Upper lobe of left lung (tissue), 6 donors: ENCODE data around the gene ZNF365. TPM values are rescaled to one million over a fixed set of nuclear protein-coding genes. Genes with fewer than 3 reads are reported as not detected.
"Not testable (repeated sequence)": the region's sequence is repeated elsewhere in the genome, so short reads cannot be mapped to it uniquely, and the experiment has no call there.

Experiments
- ATAC-seq, 2 donors: fragments of 200-7000 bp; cut with Tn5 transposase; one replicate each; pipeline ENCODE4 v1.9.1; 2022; ENCODE audit warnings: mild to moderate bottlenecking in 2 of 2, moderate library complexity in 2 of 2; ENCODE audit not compliant: low FRiP score in 2 of 2
- DNase-seq, 2 donors: peaks; one replicate each; pipeline ENCODE4 v3.0.0-alpha.2; 2019 to 2020
- H3K27ac ChIP-seq, 4 donors: fragments of 200-600 bp; sonication (generic); one replicate each; pipeline ENCODE4 v1.5.1; 2016 to 2019
- H3K27me3 ChIP-seq, 4 donors: fragments of 200-600 bp; sonication (generic); one replicate each; pipeline ENCODE4 v1.5.1; 2017 to 2019
- H3K36me3 ChIP-seq, 4 donors: fragments of 200-600 bp; sonication (generic); one replicate each; pipeline ENCODE4 v1.5.1; 2016 to 2019
- H3K4me1 ChIP-seq, 4 donors: fragments of 200-600 bp; sonication (generic); one replicate each; pipeline ENCODE4 v1.5.1; 2018 to 2019
- H3K4me3 ChIP-seq, 4 donors: fragments of 200-600 bp; sonication (generic); one replicate each; pipeline ENCODE4 v1.5.1; 2017 to 2019; ENCODE audit warnings: mild to moderate bottlenecking in 2 of 4, moderate library complexity in 1 of 4
- H3K9me3 ChIP-seq, 4 donors: fragments of 200-600 bp; sonication (generic); one replicate each; pipeline ENCODE4 v1.5.1; 2018 to 2019
- EP300 ChIP-seq, 4 donors: sonication (generic); formaldehyde crosslinking; IDR thresholded peaks; one replicate each; pipeline ENCODE4 v1.5.1; 2017; ENCODE audit warnings: antibody characterized with exemption in 4 of 4, control low read depth in 2 of 4
- POLR2A ChIP-seq, 4 donors: fragments of 450-650 bp; IDR thresholded peaks; one replicate each; pipeline ENCODE4 v1.5.1; 2016 to 2017; ENCODE audit warnings: antibody characterized with exemption in 4 of 4, mild to moderate bottlenecking in 2 of 4
- POLR2AphosphoS5 ChIP-seq, 2 donors: sonication (generic); formaldehyde crosslinking; IDR thresholded peaks; one replicate each; pipeline ENCODE4 v1.5.1; 2017; ENCODE audit warnings: antibody characterized with exemption in 2 of 2
- WGBS, 2 donors: methylation state at CpG; one replicate each; pipeline ENCODE4 v1.1.5; 2017 to 2018; 5-methylcytosine and 5-hydroxymethylcytosine counted together
- total RNA-seq, 6 donors: library from RNA; depleted of rRNA in 4 of 6; stranded (reverse); fragments of >200 nt in 4 of 6; gene quantifications; one replicate each; pipeline versions ENCODE4 v1.1.0 to v1.2.1, GENCODE V29; 2016 to 2021
- TF ChIP-seq, protein P1 (sequence below), 6 experiments: fragments of 450-650 bp in 4 of 6; fragments of 200-600 bp in 2 of 6; sonication (generic) in 2 of 6; IDR thresholded peaks; one replicate each; pipeline ENCODE4 v1.5.1; 2016 to 2019; ENCODE audit warnings: antibody characterized with exemption in 6 of 6
- donor health status: DM: no; HTN: no; CAD: no; lungs with moderate emphysema.
- donor health status: DM: no; HTN: yes; CAD: no; lungs with severe emphysema.

Gene ZNF365
- total RNA-seq, 6 donors from 2014 or later = 1.0 to 6.3 (median 1.7) TPM

DNA sequence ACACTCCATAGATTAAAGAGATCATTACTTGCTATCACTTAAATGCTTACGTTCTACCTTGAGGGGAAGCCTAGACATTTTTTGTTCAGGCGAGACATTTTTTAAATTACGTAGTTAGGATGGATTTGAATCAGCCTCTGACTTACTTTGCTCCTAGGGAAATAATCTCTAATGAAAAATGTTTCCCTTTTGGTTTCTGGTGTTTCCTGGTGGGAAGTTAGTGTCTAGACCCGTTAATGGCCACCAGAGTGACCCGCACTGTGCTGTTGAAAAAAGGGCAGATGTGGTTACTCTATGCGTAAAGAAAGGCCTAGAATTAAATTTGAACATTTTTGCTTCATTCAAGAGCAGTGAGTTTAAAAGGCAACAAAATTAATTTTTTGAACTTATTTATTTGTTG lies 3.8 kb downstream of the ZNF365 start:
- Histone ChIP-seq H3K36me3 (no peaks in the 10 kb centered on the region), H3K4me3 (no peak overlapping the region), H3K4me1 (peaks cover 0 to 15% (median 4%) of the 10 kb centered on the region in 4 donors), H3K9me3 (no peaks in the 10 kb centered on the region), H3K27me3 (peaks cover 0 to 16% (median 5%) of the 10 kb centered on the region in 4 donors), H3K27ac (no peak overlapping the region)
- TF ChIP-seq POLR2A (IDR thresholded peaks at IDR 0.05) (no peak), POLR2AphosphoS5 (IDR thresholded peaks at IDR 0.05) (no peak), EP300 (IDR thresholded peaks at IDR 0.05) (no peak)
- TF ChIP-seq, protein P1, sequence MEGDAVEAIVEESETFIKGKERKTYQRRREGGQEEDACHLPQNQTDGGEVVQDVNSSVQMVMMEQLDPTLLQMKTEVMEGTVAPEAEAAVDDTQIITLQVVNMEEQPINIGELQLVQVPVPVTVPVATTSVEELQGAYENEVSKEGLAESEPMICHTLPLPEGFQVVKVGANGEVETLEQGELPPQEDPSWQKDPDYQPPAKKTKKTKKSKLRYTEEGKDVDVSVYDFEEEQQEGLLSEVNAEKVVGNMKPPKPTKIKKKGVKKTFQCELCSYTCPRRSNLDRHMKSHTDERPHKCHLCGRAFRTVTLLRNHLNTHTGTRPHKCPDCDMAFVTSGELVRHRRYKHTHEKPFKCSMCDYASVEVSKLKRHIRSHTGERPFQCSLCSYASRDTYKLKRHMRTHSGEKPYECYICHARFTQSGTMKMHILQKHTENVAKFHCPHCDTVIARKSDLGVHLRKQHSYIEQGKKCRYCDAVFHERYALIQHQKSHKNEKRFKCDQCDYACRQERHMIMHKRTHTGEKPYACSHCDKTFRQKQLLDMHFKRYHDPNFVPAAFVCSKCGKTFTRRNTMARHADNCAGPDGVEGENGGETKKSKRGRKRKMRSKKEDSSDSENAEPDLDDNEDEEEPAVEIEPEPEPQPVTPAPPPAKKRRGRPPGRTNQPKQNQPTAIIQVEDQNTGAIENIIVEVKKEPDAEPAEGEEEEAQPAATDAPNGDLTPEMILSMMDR (IDR thresholded peaks at IDR 0.05) = no peak
- WGBS, 2 donors = 82 to 84% methylated on average over 6 of the region's 6 CpGs
- ATAC-seq = no peak
- DNase-seq = no peak

DNA sequence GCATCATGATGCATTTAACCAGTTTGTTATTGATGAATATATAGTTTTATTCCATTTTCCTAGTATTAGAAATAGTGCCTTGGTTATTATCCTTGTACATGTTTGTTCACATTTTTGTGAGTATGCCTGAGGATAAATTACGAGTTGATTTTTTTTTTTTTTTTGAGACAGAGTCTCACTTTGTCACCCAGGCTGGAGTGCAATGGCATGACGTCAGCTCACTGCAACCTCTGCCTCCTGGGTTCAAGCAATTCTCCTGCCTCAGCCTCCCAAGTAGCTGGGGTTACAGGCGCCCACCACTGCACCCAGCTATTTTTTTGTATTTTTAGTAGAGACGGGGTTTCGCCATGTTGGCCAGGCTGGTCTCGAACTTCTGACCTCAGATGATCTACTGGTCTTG lies 4.7 kb downstream of the ZNF365 start:
- not testable (repeated sequence) for H3K4me1 ChIP-seq, H3K27ac ChIP-seq, H3K4me3 ChIP-seq, ATAC-seq, DNase-seq, H3K9me3 ChIP-seq, H3K36me3 ChIP-seq
- peaks cover 0 to 12% (median 4%) of the 10 kb centered on the region in 4 donors for H3K27me3 ChIP-seq
- 90 to 94% methylated on average over 6 of the region's 6 CpGs for WGBS, 2 donors

DNA sequence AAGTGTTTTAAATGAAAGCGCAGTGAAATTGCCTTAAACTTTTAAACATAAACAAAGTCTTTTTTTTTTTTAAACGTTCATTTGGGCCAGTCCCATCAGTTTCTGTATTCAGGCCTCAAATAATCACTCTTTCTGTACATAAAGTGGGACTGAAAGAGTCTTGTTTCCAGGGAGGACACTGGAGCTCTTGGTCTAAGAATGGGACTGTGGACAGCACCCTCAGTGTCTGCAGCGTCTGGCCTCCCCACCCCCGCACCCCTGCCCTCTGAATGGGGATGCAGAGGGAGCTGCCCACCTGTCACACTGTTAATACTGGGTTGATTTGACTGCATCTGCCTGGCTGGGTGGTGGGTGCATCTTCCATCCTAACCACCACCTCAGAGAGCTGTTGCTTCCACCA lies 5.2 kb downstream of the ZNF365 start:
- Histone ChIP-seq H3K4me1 (peaks cover 0 to 5% (median 3%) of the 10 kb centered on the region in 4 donors), H3K27me3 (peaks cover 0 to 7% (median 2%) of the 10 kb centered on the region in 4 donors), H3K9me3 (no peaks in the 10 kb centered on the region), H3K27ac (no peak overlapping the region), H3K4me3 (no peak overlapping the region), H3K36me3 (no peaks in the 10 kb centered on the region)
- ATAC-seq (no peak), DNase-seq (no peak)
- TF ChIP-seq, protein P1 (IDR thresholded peaks at IDR 0.05) = no peak
- TF ChIP-seq POLR2A (IDR thresholded peaks at IDR 0.05) (no peak), POLR2AphosphoS5 (IDR thresholded peaks at IDR 0.05) (no peak), EP300 (IDR thresholded peaks at IDR 0.05) (no peak)
- 84 to 89% methylated on average over 4 of the region's 4 CpGs for WGBS, 2 donors

DNA sequence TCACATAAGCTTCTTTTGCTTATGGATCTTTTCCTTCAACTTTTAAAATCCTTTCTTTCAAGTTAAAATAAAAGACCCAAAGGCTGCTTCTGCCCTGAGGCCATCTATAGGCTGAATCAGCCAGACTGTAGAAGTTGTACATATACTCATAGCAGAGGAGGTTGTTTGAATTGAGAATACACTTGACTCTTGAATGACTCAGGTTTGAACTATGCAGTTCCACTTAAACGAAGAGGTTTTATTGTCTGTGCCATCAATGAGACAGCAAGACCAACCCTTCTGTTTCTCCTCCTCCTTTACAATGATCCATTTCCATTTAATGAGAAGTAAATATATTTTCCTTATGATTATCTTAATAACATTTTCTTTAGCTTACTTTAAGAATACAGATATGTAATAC lies 5.8 kb downstream of the ZNF365 start:
- 69 to 71% methylated on average over 1 of the region's 1 CpG for WGBS, 2 donors
- TF ChIP-seq, protein P1 (IDR thresholded peaks at IDR 0.05) = no peak
- no peak for TF ChIP-seq EP300 (IDR thresholded peaks at IDR 0.05)
- TF ChIP-seq POLR2AphosphoS5 (IDR thresholded peaks at IDR 0.05) = no peak
- no peak for TF ChIP-seq POLR2A (IDR thresholded peaks at IDR 0.05)
- H3K36me3 ChIP-seq = no peaks in the 10 kb centered on the region
- no peak overlapping the region for H3K4me3 ChIP-seq
- H3K9me3 ChIP-seq = no peaks in the 10 kb centered on the region
- H3K27me3 ChIP-seq = peaks cover 0 to under 1% (median 0%) of the 10 kb centered on the region in 4 donors
- no peaks in the 10 kb centered on the region for H3K4me1 ChIP-seq
- no peak for DNase-seq
- ATAC-seq = no peak
- H3K27ac ChIP-seq = no peak overlapping the region

DNA sequence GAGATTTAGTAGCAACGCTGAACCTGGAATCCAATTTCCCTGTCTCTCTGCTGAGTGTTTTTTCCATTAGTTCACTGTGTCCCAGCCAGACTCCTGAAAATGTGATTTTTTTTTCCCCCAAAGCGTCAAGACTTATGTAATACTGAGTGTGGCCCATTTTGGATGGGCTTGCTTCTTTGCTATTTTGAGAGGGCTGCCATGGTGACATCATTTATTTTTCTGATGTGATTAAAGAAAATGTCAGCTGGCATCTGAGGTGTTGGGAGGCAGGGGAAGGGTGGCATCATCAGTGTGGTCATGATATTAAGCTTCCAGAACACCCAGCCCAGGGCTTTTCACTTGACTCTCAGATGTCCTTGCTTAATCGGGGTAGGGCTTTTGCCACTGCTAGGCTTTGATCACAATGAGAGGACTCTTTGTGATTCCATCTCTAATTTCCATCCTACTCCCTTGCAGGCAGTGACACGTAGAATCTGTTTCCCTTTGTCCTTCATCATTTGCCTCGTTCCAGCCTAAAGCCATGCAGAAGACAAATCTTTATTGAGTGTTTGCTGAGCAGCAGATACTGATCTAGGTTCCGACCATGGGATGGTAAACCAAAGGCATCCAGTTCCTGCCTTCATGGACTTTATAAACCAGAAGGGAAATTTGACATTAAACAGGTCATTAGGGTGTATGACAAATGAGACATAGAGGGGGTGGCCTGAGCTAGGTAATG lies 7.4 kb downstream of the ZNF365 start:
- 78 to 85% methylated on average over 6 of the region's 6 CpGs for WGBS, 2 donors
- no peak overlapping the region for H3K27ac ChIP-seq
- DNase-seq = no peak
- H3K27me3 ChIP-seq = no peaks in the 10 kb centered on the region
- no peaks in the 10 kb centered on the region for H3K36me3 ChIP-seq
- no peak for ATAC-seq
- no peak overlapping the region for H3K4me3 ChIP-seq
- no peak for TF ChIP-seq EP300 (IDR thresholded peaks at IDR 0.05)
- no peak for TF ChIP-seq POLR2A (IDR thresholded peaks at IDR 0.05)
- TF ChIP-seq POLR2AphosphoS5 (IDR thresholded peaks at IDR 0.05) = no peak
- TF ChIP-seq, protein P1 (IDR thresholded peaks at IDR 0.05) = no peak
- no peaks in the 10 kb centered on the region for H3K9me3 ChIP-seq
- no peaks in the 10 kb centered on the region for H3K4me1 ChIP-seq
